NCI-H82 treated with DMSO at 0.1 percent for 48 hours (cell line): ENCODE measurements around the gene TUSC2.

Experiments
- DNase-seq: peaks from one replicate; lab custom pipeline; 2025; ENCODE audit not compliant: unreplicated experiment; lab: John Stamatoyannopoulos, UW

The TUSC2 gene

GRCh38 chr3:50354850-50355249 lies 26.8 kb upstream of the TUSC2 start:
- no peak for DNase-seq

DNA sequence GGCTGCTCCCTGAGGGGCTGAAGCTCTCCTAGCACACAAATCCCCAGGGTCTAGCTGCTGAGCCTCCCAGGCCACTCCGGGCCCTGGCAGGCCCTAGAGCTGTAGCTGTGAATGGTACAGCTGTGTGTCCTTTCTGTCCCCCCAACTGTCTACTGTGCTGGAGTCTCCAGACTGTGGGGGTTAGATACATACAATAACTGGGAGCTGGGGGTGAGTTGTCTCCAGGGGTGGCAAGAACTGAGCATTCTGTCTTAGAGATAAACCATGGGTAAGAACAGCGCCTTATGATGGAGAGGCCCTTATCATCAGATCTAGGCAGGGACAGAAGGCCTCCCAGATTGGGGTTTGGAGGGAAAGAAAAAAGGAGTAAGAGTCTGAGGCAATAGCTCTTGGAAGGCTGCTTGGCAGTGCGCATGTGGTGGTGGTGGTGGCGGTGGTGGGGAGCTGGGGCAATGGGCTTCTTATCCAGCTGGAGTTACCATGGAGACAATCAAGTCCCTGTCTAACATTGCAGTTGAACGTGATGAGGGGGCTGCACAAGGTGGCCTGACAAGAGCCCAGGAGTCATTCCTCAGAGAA lies 26.3 kb upstream of the TUSC2 start:
- no peak for DNase-seq

DNA sequence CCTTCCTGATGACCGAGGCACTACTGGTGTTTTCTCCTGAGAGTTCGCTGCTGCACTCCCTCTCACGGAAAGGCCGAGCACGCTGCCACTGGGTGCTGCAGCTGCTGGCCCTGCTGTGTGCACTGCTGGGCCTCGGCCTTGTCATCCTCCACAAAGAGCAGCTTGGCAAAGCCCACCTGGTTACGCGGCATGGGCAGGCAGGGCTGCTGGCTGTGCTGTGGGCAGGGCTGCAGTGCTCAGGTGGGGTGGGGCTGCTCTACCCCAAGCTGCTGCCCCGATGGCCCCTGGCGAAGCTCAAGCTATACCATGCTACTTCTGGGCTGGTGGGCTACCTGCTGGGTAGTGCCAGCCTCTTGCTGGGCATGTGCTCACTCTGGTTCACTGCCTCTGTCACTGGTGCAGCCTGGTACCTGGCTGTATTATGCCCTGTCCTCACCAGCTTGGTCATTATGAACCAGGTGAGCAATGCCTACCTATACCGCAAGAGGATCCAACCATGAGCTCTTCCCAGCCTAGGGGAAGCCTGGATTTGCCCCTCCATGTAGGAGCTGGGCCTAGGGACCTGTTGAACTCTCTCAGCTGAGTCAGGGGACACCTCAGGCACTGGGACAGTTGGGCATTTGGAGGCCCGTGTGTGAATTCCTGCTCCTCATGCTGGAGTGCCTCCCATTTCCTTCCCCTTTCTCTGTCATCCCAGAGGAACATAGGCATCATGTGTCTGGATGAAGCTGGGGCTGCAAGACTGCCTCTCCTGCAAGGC lies 25.4 kb upstream of the TUSC2 start:
- no peak for DNase-seq

GRCh38 chr3:50352781-50353180 lies 24.8 kb upstream of the TUSC2 start:
- no peak for DNase-seq

DNA sequence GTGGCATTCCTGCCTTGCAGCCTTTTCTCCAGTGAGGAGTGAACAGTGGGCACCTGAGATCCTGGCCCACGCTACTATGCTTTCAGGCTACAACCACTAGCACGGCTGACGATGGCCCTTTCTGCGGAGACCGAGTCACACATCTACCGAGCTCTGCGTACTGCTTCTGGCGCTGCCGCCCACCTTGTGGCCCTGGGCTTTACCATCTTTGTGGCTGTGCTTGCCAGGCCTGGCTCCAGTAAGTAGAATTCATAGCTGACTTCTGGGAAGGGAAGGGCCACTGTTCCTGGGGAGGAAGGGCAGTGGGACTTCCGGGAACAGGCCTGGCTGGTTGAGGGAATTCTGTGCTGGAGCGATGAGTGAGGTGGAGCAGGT lies 23.3 kb upstream of the TUSC2 start:
- DNase-seq, result no peak

DNA sequence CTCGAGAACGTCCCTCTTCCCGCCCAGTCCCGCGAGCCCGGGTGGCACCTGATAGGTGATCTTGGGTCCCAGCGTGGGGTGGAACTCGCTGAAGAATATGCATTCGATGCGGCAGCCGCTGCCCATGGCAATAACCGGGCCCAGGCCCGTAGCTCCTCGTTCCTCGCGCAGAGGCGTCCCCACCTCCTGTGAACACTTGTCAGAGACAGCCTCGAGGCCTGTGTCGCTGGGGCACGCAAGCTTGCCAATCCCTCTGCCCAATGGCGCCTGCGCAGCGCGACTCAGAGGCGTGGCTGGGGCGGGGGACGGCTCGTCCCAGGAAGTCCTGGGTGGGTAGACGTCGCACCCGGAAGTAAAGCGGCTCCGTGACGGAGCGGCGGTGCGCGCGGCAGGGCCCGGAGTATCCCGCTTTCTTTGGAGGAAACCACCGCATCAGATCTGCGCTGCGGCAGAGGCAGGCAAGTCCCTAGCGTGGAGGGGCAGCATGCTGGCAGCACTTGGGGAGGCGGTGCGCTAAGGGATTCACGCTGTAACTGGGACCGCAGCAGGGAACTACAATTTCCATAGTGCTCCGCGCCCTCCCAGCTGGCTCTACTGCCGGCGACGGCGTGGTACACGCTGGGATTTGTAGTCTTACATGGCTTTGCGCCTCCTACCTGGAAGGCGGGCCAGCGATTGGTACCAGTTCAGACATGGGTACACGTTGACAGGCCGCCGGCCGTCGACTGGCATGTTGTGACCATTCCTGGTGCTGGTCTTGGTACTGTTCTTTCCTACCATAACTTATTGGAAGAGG lies 22.7 kb upstream of the TUSC2 start, which contains the start of the genes CYB561D2 and NPRL2:
Gene CYB561D2, plus strand, starts transcription at position 336 of the 796 bp plus-strand sequence. CDS start 572 bp downstream, outside the sequence.
Gene NPRL2, minus strand, starts transcription at position 249 of the 796 bp plus-strand sequence. Its CDS starts 123 bp downstream, at position 126.
- peak; percentile 62 for DNase-seq

DNA sequence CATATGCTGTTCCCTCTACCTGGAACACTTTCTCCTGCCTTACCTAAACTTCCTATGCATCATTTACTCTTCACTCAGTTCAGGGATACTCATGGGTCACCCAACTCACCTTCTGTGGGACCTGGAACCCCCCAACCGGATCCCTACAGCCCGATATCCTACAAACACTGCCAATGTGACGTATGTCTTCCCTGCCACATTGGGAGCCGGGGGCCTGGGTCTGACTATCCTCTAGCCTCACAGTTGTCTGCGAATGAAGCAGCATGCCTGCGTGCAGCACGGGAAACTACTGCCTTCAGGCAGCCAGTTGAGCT lies 22.1 kb upstream of the TUSC2 start:
- DNase-seq, result no peak

DNA sequence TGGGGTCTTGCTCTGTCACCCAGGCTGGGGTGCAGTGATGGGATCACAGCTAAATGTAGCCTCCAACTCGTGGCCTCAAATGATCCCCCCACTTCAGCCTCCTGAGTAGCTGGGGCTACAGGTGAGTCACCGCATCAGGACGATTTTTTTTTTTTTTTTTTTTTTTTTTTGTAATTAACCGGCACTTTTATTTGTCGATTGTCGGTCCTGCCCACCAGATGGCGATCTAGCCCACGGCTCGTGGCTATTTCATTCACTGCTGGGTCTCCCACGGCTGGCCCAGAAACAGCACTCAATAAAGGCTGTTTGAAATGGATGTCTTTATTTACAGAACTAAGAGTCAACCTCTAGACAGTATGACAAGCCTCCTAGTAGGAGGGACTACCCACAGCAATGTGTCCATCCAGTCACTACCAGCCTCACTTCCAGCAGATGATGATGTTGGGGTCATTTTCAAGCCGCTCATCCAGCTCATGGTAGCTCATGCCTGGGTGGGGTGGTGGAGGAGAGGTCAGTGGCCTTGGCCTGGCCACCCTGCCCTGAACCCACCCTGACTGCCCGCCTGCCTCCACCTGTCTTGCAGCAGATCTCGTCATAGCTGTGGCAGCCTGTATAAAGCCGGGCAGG lies 19.3 kb upstream of the TUSC2 start:
- no peak for DNase-seq

- DNase-seq, result peak; percentile 11
Measured at GRCh38 chr3:50345586-50346234, 17.7 kb upstream of the TUSC2 start, which contains the start of gene ZMYND10. TSS of gene ZMYND10 (minus strand) at chr3:50345732. CDS start at chr3:50345579, 153 bp downstream.

DNA sequence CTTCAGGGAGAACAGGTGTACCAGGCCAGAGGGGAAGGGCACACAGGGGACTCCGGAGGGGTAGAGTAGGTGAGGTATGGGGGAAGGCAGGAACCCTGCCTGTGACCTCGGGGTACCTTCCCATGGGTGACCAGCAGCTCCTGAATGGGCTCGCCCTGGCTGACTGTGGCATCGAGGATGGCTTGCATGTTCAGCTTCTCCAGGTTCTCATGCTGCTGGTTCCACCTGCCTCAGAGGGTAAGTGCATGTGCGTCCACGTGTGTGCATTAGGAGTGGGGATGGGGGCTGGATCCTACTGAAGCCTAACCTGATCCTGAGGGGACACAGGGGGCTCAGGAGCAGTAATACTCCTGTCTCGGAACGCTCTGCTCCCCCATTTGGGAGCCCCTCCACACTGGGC lies 17.0 kb upstream of the TUSC2 start:
- DNase-seq, result no peak

GRCh38 chr3:50342813-50343633 lies 15.0 kb upstream of the TUSC2 start:
- no peak for DNase-seq

DNA sequence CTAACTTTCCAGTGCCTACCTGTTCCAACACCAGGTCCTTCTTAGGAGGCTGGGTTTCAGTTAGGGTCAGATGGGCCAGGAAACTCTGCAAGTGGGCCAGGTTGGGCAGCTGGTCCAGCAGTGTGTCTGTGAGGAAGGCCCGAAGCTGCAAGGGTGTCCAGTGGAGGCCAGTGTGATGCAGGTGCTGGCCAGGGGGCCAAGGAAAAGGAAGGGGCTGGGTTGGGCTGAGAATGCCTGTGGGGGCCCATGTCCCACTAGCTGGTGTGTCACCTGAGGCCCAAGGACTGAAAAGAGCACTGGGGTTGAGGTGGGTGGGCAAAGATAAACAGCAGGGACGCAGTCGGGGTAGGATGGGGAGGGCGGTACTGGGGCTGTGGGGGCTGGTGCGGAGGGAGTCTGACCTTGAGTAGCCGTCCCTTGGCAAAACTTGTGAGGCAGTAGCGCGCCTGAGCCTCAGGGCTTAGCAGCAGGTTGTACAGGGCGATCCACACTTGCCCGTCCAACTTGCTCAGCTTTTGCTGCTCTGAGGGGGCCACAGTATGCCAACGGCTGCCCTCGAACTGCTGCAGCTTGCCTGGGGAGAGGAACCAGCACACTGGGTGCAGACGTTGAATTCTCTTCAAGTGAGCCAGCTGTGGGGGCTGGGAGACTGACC lies 14.1 kb upstream of the TUSC2 start:
- no peak for DNase-seq

DNA sequence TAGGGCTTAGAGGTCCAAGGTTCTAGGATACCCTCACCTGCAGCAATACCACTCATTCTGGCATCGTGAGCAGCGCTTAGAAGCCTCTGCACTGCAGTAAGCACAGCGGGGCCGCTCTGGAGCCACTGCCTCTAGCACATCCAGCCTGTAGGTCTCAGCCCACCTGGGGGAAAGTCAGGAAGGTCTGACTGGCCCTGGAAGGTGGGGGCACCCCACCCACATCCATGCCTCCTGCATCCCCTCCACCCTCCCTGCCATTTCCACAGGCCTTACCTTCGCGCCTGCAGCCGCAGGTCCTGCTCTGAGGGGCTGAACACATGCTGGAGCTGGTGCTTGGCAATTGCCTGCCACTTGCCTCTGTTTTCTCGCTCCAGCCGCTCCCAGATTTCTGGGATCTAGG lies 13.5 kb upstream of the TUSC2 start:
- DNase-seq, result no peak

DNA sequence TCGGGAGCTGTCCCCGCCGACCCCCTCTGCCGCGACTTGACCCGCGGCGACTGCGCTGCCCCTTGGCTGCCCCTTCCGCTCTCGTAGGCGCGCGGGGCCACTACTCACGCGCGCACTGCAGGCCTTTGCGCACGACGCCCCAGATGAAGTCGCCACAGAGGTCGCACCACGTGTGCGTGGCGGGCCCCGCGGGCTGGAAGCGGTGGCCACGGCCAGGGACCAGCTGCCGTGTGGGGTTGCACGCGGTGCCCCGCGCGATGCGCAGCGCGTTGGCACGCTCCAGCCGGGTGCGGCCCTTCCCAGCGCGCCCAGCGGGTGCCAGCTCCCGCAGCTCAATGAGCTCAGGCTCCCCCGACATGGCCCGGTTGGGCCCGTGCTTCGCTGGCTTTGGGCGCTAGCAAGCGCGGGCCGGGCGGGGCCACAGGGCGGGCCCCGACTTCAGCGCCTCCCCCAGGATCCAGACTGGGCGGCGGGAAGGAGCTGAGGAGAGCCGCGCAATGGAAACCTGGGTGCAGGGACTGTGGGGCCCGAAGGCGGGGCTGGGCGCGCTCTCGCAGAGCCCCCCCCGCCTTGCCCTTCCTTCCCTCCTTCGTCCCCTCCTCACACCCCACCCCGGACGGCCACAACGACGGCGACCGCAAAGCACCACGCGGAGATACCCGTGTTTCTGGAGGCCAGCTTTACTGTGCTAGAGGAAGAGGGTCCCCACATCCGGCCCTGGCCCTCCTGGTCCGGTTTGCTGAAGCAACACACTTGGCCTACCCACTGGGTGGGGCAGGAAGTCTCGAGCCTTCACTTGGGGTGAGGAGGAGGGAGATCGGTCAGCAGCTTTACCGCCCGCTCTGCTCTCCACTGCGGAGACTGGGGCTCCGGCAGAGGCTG lies 12.7 kb upstream of the TUSC2 start, which contains the start of gene RASSF1:
Gene RASSF1, minus strand, starts transcription at position 389 of the 882 bp plus-strand sequence. Its CDS starts 31 bp downstream, at position 358.
- DNase-seq, result no peak

GRCh38 chr3:50340147-50340447 lies 12.1 kb upstream of the TUSC2 start:
- DNase-seq, result no peak

GRCh38 chr3:50339485-50340146 lies 11.6 kb upstream of the TUSC2 start:
- no peak for DNase-seq

GRCh38 chr3:50338965-50339364 lies 10.9 kb upstream of the TUSC2 start:
- no peak for DNase-seq
